GOT3 (cell line): ENCODE data around the gene CDC42SE2.

Experiments
- DNase-seq: peaks from one replicate; lab custom pipeline; 2025; ENCODE audit warnings: mixed read lengths; lab: John Stamatoyannopoulos, UW

Gene CDC42SE2

DNA sequence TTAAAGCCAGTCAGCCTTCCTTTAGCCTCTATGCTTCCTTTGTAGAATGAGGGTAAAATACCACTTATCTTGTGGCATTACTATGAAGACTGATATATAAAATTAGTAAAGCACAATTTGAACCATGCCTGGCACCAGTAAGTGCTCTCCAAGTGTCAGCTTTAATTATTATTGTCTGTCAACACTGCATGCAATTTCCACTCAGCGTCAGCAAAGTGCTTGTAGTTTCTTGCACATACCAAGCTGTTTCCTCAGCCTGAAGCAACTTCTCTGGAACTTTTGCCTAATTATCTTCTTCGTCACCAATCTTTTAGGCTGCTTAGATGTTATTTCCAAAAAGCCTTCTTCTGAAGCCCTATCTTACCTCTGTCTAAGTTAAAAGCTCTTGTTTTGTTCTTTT, 177.3 kb downstream of the CDC42SE2 start:
- DNase-seq, result no peak
